ENCODE measurements around the gene HRH4. TPM values are rescaled to one million over a fixed set of nuclear protein-coding genes. Genes with fewer than 3 reads are reported as not detected.

The HRH4 gene, protein sequence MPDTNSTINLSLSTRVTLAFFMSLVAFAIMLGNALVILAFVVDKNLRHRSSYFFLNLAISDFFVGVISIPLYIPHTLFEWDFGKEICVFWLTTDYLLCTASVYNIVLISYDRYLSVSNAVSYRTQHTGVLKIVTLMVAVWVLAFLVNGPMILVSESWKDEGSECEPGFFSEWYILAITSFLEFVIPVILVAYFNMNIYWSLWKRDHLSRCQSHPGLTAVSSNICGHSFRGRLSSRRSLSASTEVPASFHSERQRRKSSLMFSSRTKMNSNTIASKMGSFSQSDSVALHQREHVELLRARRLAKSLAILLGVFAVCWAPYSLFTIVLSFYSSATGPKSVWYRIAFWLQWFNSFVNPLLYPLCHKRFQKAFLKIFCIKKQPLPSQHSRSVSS
- total RNA-seq, result not detected in 2 replicates

DNA sequence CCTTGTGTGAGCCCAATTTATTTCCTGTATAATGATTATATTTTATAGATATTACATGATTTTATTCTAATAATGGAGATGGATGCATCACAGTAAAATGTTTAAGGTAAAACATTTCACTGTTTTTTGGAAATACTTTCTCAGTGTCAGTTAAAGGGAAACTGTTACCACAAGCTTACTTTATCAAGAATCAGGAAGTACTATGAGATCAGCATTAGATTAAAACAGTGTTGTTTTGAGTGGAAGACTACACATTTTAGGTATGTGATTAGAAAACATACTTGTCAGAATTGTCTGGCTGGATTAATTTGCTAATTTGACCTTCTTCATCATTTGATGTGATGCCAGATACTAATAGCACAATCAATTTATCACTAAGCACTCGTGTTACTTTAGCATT lies at the start of gene HRH4:
TSS of gene HRH4 (plus strand) at position 250 of the 400 bp plus-strand sequence. CDS start at position 342, 92 bp downstream.

DNA sequence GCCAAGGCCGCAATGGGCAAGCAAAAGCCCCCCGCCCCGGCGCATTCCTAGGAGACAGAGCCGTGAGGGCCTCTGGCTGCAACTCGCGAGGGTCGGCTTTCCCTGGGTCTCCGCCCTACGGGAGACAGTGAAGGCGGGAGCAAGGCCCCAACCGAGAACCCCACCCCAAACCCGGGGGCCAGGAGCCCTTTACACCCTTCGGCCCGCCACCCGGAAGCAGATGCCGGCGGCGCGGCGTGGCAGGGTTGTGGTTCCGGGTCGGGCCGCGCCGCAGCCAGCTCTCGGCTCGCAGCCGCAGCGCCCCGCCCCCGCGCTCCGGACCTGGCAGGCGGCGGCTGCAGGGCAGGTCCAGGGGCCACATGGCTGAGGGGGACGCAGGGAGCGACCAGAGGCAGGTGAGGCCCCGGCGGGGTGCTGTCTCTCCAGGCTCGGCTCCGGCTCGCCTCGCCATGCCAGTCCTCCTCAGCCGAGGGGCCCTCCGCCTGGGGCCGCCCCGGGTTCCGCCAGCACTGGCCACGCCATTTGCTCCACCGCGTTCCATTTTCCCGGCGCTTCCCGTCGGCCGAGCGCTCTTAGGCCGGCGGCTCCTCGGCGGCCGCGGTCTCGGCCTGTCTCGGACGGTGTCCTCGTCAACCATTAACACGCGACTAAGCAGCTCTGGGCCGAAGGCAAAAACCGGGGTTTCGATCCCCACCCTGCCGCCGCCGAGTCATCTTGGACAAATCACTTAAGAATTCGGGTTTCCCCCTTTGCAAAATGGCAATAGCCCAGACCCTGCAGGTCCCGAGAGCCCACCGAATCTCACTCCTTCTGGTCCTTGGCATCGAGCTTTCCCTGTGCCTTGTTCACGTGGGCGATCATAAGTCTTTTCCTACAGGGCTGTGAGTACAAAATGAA lies 33.8 kb upstream of the HRH4 start, which contains the start of gene IMPACT:
TSS of gene IMPACT (plus strand) at position 273 of the 897 bp plus-strand sequence. CDS start at position 360, 87 bp downstream.

Other genes starting within 250 kb of the HRH4 start
- gene OSBPL1A, start 62.8 kb upstream of the HRH4 start, total RNA-seq, result 15.9 and 19.9 TPM in 2 replicates
- 24.1 and 28.0 TPM in 2 replicates for gene IMPACT, start 34.0 kb upstream of the HRH4 start, total RNA-seq

Measured in dermis lymphatic vessel endothelial cell (primary cell).